Inflammatory macrophage (primary cell): ENCODE data around the gene FAM217A.
A peak's percentile ranks its signal among the peaks of the same experiment; 100 is the strongest.

Experiments
- DNase-seq, 2 donors: peaks; one replicate each; pipeline ENCODE4 v3.0.0-alpha.2; 2020 to 2022

The FAM217A gene

DNA sequence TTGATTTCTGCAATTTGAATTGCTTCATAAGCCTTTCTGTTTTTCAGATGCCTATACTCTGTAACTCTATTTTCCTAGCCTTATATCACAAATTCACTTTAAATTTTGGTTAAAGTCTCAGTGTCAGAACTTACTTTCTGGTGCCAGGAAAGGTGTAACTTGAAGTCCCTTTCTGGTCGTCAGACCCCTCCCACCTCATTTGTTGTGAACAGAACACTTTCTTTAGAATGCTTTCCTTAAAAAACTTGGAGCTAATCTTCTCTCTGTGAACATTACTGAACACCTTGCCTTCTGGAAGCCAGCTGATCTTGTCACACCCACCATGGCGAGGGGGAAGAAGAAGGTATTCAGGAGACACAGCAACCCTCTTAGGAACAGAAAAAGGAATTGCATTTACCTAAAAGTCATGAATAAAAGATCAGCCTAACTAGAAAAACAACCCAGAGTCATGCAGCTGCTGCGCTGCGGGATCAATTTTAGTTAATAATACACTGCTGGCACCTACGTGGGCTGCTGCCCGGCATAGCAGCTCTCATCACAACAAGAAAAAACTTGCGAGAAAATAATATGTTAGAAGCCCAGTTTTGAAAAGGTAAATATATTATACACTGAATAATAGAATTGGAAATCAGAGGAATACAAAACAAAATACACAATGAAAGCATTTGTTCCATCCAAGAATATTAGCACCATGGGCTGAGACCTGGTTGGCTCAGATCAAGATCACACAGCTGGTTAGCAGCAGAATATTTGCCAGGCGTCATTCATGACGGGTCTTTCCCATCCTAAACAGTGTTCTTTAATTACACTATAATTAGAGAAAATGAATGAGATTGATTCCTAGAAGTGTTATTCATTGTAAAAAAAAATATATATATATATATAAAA lies 5.8 kb upstream of the FAM217A start:
- no peak for DNase-seq

DNA sequence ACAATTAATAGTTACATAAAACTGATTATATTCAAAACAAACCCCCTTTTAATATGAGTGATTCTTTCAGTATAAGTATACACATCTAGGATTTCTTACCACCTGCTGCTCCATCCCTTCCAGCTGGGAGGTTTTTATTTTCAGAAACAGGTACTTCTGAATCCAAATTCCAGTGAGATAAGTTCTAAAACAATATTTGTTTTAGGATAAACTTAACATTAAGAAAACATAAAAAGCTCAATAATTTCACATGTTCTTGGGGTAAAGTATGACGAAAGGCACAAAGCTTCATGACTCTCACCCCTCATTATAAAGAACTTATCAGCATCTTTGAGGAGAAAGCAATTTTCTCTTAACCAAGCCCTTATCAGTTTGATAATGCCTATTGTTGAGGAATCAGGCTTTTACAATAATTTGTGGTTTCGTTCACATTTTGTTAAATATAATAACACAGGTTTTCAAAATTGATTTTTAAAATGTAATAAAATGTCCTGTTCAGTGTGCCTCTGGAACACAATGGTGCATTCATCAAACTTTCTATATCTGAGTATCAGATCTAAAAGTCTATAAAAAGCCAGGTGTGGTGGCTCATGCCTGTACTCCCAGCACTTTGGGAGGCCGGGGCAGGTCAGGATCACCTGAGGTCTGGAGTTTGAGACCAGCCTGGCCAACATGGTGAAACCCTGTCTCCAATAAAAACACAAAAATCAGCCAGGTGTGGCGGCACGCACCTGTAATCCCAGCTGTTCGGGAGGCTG lies 4.3 kb downstream of the FAM217A start:
- DNase-seq = no peak

DNA sequence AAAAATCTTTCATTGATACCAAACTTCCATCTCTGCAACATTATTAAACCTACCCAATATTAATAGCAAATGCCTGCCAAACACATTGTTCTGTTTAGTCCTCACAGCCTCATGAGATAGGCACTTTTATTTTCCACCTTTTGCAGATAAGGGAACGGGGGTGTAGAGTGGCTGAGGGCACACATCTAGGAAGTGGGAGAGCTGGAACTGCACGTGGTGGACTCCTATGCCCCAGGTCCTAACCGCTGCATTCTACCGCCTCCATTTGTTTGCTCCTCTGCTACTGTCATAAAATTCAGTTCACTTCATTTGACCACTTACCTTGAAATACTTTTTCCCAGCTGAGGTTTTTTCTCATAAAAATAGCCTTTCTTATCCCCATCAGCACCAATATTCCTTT lies 7.6 kb downstream of the FAM217A start:
- DNase-seq = no peak

DNA sequence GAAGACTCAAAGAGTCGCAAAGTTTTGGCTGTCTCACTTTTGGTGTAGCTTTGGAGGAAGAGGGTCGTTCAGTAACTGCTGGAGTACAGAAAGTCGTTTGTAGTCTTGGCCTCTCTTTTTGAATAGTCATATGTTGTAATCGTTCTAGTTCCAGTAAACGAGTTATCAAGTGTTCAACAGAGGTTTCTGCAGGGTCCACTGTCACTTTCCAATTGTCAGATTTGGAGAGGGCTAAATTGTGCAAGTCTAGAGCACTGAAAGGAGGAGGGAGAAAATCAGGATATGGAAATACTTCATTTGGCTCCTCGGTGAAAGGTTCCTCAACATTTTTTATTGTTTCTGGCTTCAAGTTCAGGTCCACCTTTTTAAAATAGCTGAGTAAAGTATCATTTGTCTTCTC lies 9.7 kb downstream of the FAM217A start:
- no peak for DNase-seq

DNA sequence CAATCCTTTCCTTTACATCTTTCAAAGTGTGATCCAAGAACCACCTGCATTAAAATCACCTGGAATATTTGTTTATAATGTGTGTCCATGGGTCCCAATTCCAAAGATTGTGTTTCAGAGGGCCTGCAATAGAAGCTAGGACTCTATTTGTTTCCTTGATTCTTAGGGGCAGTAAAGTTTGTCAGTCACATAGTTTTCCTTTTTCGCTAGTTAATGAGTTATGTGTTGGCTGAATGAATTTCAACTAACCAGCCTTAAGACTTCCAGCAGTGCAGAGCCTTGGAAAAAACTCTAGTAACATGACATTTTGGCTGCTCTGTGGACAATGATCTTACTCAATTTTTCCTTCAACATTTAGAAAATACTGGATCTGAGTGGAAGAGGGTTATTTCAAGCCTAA lies 11.3 kb downstream of the FAM217A start:
- DNase-seq = no peak

DNA sequence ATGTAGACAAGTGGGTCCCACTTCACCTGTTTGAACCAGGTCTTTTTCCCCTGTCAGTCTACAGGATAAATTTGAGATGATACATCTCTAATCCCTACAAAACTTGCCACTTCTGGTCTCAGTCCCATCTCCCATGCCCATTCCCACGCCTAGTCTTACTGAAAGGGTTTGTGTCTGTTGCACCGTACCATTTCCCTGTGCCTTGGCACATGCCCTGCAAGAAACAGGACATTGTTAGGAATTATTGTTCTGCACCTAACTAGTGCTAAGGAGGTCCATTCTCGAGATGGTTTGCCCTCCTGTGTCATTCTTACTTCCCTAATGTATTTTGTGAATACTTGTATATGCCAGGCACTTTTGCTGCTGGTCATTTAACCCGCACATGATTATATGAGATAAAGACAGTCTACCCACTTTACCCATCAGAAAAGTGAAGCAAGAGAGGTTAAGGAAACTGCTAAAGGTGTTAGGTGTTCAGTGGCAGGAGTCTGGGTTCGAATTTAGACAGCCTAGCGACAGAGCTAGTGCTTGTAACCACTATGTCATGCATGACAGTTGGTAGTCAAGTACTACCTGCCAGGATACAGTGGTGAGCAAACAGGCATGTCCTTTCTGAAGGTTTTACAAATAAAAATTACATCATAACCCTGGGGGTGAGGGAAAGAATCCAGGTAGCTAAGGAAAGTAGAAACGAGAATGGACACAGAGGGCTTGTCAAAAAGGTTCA lies 12.7 kb downstream of the FAM217A start:
- no peak for DNase-seq

DNA sequence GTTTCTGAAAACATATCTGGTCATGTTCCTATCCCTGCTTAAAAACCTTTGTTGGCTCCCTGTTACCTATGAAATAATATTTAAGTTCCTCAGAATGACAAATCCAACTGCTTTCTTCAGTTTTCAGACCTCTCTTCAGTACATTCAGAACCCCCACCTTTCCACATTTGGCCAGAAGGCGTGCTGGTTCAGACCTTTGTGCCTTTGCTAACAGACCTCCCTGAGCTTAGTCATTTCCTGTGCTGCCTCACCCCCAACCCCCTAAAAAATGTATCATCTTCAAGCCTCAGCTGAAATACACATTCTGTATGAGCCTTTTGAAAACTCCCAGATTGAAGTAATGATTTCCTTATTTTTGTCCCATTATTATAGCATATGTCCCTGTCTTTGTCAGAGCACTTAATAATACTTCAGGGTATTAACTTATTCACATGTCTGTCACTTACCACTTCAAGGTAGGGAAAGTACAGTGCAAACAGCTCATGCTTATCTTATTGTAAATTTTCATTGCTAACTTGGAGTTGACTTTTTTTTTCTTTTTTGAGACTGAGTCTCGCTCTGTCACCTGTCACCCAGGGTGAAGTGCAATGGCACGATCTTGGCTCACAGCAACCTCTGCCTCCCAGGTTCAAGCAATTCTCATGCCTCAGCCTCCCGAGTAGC lies 19.7 kb downstream of the FAM217A start:
- peak; percentile 11 to 30 for DNase-seq

DNA sequence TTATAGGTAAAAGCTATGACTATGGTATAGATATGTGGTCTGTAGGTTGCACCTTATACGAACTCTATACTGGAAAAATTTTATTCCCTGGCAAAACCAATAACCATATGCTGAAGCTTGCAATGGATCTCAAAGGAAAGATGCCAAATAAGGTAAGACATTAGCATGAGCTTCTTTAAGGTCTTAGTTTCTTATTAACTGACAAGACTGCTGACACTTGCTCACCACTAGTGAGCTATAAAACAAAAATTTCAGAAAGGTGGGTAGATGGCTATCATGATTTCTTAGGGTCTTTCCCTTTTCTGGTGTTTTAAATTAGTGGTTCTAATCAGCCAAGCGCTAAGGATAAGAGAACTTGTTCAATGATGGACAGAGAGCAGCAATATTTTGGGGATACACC lies 21.9 kb downstream of the FAM217A start:
- DNase-seq = no peak

DNA sequence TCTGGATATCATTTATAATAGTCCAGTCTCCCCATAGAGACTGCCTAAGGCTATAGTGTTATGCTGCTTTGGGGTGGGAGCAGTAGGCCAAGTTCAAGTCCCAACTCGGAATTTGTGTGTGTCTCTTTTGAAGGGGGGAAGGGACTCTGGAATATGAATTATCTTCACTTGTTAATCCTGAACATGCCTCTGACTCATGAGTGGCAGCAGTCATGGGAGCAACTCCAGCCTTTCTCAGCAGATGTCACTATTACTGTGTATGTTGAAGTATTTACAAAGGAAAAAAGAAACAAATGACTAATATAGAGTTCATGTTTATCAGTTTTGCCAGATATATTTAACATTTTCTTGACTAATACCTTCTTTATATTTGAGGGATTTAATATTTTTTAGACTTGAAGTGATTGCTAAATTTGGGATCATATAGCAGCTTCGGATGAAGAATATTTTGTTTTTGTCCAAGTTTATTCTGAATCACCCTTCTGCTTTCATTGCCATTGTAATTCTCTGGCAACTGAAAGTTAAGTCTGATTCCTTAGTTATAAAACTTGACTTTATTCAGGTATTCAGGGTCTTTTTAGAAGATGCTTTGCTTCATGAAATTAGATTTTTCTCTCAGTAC lies 23.4 kb downstream of the FAM217A start:
- DNase-seq = peak; percentile 14 to 33

DNA sequence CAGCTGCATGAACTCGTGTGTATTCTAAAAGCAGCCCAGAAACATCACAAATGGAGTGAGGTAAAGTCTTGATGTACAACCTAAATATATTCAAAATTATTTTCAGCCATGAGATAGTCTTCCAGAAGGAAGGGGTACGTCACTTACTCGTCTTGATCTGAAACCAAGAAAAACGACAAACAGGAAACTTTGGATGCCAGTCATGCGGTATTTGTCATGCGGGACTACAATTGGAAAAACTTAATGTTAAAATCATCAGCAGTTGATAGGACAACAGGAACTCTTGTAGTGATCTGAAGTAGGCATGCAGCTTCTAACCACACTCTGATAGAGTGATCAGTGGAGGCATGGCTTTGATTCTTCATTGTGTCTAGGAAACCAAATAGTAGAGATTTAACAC lies 29.7 kb downstream of the FAM217A start:
- DNase-seq = no peak

DNA sequence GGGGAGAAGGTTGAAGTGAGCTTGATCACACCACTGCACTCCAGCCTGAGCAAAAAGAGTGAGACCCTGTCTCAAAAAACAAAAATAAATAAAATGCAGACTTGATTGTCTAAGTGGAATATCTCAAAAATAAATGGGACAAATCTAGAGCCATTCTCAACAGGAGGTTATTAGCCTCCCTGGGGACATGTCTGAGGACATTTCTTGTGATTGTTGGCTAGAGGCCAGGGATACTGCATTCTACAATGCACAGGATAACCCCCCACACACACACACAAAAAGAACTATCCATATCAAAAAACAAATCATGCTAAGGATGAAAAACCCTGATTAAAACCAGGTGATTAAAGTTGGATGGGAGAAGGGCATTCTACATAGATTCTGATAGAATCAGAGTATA lies 37.5 kb downstream of the FAM217A start:
- DNase-seq = no peak

DNA sequence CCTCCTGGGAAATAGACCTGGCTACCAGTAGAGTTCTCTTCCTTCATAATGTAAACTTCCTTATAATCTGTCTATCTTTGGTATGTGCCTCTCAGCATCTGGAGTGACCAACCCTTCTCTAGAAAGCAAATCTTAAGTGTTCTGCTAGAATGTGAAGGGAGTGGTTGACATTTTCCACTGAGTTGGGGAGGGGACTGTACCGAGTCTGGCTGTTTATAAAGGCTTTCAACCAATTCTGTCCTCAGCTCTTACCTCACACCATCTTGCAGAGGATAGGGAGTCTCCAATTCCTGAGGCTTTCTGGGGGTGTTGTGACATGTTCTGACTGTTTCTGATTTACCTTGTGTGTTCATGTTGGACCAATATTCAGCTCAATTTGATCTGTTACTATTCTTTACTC lies 39.6 kb downstream of the FAM217A start:
- DNase-seq = no peak

DNA sequence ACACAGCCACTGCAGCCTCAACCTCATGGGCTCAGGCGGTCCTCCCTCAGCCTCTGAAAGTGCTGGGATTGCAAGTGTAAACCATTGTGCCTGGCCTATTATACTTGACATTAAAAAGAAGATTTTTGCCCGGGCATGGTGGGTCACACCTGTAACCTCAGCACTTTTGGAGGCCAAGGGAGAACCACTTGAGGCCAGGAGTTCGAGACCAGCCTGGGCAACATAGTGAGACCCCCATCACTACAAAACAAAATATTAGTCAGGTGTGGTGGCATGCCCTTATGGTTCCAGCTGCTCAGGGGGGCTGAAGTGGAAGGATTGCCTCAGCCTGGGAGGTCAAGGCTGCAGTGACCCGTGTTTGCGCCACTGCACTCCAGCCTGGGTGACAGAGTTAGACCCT lies 42.4 kb downstream of the FAM217A start:
- no peak for DNase-seq

DNA sequence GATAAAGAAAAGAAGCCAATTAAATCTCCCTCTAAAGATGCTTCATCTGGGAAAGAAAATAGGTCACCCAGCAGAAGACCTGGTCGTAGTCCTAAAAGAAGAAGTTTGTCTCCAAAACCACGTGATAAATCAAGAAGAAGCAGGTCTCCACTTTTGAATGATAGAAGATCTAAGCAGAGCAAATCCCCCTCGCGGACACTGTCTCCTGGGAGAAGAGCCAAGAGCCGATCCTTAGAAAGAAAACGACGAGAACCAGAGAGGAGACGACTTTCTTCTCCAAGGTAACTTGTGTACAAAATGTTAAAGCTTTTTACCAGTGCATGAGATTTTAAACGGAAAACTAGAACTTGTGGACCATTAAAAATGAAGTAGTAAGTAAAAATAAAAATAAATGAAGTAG lies 46.5 kb downstream of the FAM217A start:
- DNase-seq = no peak

DNA sequence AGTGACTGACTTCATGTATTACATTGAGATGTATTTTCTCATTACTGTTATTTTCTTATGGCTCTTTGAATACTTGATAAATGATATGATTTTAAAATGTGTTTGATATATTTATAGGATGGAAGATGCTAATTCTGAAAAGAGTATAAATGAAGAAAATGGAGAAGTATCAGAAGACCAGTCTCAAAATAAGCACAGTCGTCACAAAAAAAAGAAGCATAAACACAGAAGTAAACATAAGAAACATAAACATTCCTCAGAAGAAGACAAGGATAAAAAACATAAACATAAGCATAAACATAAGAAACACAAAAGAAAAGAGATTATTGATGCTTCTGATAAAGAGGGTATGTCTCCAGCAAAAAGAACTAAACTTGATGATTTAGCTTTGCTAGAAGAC lies 47.5 kb downstream of the FAM217A start:
- DNase-seq = no peak

DNA sequence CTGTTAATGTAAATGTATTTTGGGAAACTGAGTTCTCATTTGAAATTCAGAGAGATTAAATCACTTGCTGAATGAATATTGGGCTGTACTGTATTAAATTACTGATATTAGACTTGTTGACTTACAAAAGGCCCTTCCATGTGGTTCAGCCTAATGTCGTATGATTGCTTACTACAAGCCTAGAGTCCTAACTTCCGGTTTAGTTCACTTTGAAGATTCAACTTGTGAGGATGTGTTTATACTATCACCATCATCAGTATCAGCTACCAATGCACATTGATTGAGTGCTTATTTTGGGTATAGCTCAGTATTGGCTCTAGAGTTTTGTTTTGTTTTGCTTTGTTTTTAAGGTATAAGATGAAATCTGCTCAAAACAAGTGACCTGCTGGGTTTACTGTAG lies 48.3 kb downstream of the FAM217A start:
- no peak for DNase-seq

DNA sequence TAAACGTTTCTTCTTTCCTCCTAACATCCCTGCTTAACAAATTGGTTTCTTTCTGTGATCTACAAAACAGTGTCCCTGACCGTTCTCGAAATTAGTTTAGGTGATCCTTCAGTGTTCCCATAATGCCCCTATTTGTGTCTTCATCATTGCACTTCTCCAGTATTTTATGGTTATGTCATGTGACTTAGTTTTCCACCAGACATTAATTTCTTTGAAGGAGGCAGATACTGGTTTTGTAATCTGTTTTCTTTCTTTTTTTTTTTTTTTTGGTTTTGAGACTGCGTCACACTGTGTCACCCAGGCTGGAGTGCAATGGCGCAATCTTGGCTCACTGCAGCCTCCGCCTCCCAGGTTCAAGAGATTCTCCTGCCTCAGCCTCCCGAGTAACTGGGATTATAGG lies 49.2 kb downstream of the FAM217A start:
- peak in 1 of 2 donors; percentile 42 for DNase-seq

DNA sequence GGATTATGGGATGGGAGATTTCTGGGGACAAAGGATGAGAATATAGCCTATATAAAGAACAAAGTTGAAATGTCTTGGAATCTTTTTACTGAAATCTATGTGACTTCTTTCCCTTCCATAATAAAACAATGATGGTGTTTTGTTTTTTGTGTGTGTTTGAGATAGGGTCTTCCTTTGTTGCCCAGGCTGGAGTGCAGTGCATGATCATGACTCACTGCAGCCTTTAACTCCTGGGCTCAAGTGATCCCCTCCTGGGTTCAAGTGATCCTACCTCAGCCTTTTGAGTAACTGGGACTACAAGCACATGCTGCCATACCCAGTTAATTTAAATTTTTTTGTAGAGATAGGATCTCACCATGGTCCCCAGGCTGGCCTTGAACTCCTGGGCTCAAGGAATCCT lies 50.9 kb downstream of the FAM217A start:
- no peak for DNase-seq

DNA sequence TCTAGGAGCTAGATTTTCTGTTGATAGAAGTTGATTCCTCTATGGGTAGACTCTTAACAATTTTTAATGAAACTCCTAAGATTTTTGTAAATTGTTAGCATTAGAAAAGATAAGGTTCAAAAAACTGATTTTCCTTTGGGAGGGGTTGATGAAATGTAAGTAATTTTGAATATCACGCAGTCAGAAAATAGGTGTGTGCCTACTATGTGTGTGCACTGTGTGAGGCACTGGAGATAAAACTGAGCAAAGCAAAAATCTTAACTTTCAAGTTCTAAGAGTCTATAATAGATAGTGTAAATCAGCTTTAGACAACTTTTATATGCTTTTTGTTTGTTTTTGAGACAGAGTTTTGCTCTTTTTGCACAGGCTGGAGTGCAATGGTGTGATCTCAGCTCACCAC lies 53.3 kb downstream of the FAM217A start:
- no peak for DNase-seq

DNA sequence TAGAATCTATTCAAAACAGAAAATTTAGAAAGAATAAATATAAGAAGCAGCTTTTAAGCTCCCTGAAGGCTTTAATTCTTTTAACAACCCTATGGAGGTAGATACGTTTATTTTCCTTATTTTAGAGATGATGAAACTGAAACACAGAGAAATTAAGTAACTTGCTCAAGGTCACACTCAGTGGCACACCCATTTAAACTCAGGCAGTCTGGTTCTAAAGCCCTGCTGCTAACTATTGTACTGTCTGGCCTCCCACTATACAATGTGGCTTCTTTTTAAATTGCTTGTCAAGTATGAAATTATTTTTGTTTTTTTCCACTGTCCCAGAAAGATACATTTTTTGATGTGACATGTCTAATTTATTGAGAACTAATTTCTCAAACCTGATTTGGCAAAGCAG lies 55.7 kb downstream of the FAM217A start:
- peak; percentile 21 to 37 for DNase-seq

DNA sequence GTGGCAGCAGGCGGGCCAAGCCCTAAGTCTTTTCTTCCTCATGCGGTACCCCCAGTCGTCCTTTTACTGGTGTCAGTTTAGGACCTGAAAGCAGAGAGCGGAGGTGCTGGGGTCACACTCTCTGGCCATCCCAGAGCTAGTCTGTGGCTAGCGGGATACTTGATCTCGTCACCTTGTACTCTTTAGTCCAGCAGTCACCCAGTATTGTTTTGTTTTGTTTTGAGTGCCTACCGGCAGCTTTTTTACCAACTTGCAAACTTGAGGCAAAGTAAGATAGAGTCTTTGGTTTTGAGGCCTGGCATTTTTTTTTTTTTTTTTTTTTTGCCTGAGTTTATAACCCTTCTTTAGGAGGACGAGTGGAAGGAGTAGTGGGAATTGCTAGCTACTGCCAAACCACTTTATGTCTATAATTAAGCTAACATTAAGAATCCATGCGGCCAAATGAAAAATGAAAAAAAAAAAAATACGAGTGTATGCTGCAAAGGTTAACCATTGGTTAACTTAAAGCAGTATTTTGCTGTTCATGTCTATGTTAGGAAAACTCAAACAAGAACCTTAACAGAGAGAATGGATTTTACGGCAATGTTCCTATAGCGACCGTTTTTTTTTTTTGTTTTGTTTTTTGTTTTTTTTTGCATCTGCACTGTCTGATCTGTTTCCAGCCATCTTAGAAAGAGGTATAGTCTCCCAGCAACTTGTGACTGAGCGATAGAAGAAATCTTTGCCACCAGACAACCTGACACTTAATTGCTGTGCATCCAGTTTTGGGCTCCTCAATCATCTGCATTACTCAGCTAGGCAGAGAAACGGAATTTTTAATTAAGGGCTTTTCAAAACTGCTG lies 56.9 kb downstream of the FAM217A start:
- DNase-seq = peak; percentile 7 to 11
